SJCRH30 (cell line): ENCODE measurements around the gene CYP26B1. TPM values are rescaled to one million over a fixed set of nuclear protein-coding genes. Genes with fewer than 3 reads are reported as not detected.

Experiments
- DNase-seq, 2 experiments: peaks; one replicate each; pipeline ENCODE4 v3.0.0-alpha.2; 2015 to 2020
- H3K27ac ChIP-seq: fragments of 250-450 bp; sonication (Bioruptor Pico); 2 replicates; pipeline ENCODE4 v1.5.1; 2020; ENCODE audit warnings: mild to moderate bottlenecking, moderate library complexity
- H3K27me3 ChIP-seq: fragments of 250-450 bp; sonication (Bioruptor Pico); 2 replicates; pipeline ENCODE4 v1.5.1; 2020; ENCODE audit warnings: mild to moderate bottlenecking, moderate library complexity
- H3K36me3 ChIP-seq: fragments of 250-450 bp; sonication (Bioruptor Pico); 2 replicates; pipeline ENCODE4 v1.5.1; 2020; ENCODE audit warnings: mild to moderate bottlenecking, moderate library complexity
- H3K4me1 ChIP-seq: fragments of 250-450 bp; sonication (Bioruptor Pico); 2 replicates; pipeline ENCODE4 v1.5.1; 2020; ENCODE audit warnings: mild to moderate bottlenecking, moderate library complexity
- H3K4me3 ChIP-seq: fragments of 250-450 bp; sonication (Bioruptor Pico); 2 replicates; pipeline ENCODE4 v1.5.1; 2020; ENCODE audit warnings: mild to moderate bottlenecking, moderate library complexity
- H3K9me3 ChIP-seq: fragments of 250-450 bp; sonication (Bioruptor Pico); replicated peaks from 2 replicates; pipeline ENCODE4 v1.5.1; 2020; ENCODE audit warnings: mild to moderate bottlenecking, moderate library complexity
- total RNA-seq: library from RNA; depleted of rRNA; stranded (reverse); fragments of >200 nt; shearing (Covaris generic); gene quantifications from 2 replicates; pipeline ENCODE4 v1.2.3, GENCODE V29; 2014

The CYP26B1 gene
- total RNA-seq, 1 experiment from 2014 or later, result 9.7 TPM

DNA sequence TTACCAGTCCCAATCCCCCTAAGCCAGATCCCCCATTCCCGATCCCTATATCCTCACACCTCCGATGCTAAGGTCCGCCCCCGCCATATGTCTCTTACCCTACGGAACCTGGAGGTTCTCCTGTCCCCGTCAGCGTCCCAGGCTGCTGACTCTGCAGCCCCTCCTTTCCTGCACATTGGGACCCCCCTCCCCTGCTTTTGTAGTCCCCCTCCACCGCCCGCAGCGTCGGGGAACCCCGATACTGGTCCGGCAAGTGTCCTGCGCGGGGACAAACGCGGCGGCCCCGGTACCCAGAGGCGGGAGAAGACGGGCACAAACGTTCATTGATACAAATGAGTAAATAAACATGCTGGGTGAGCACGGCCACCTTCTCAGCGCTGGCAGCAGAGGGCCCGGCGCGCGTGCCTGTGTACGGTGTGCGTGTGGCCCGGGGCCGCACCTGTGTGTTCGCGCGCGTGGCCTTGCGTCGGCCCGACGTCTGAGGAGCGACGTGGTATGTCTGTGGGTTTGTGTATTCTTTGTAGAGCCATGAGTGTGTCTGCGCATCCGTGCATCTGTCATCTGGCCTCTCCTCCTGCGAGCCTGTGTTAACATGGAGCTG, 2.0 kb upstream of the CYP26B1 start:
- Histone ChIP-seq H3K36me3 (no peaks in the 10 kb centered on the region), H3K27ac (no peak overlapping the region), H3K27me3 (no peaks in the 10 kb centered on the region; the same call in 1 of the 2 replicates), H3K4me1 (no peaks in the 10 kb centered on the region; the same call in 1 of the 2 replicates), H3K9me3 (no peaks in the 10 kb centered on the region), H3K4me3 (peak overlapping the region; percentile 67)
- DNase-seq, result no peak

DNA sequence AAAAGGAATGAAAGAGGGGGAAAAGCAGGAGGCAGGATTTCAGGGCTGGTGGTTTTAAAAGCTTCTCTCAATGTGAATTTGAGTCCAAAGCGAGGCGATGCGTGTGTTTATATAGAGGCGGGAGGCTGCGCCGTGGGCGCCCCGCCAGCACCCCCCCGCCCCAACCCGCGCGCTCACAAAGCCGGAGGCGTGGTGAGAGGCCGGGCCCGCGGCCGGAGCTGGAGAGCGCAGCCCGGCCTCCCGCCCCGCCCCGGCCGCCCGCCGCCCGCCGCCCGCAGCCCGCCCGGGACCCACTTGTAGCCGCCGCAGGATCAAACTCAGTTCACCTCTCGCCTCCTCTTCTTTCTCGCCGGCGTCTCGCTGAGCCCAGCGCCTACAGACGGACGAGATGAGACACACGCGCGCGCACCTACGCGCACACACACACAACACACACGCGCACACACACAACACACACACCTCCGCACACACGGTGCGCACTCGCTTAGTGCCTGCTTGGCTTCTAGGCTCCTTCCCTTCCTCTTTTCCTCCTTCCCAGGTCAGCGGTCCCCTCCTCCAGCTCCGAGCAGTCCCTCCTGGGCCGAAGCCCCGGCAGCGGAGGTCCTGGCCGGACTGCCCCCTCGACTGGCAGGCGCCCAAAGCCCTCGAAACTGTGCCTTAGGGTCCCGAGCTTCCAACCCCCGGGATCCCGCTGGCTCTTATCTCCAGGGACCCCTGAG, 1.3 kb upstream of the CYP26B1 start:
- Histone ChIP-seq H3K36me3 (no peaks in the 10 kb centered on the region), H3K9me3 (no peaks in the 10 kb centered on the region), H3K4me3 (peak overlapping the region; percentile 67), H3K4me1 (no peaks in the 10 kb centered on the region; the same call in 1 of the 2 replicates), H3K27ac (no peak overlapping the region), H3K27me3 (no peaks in the 10 kb centered on the region; the same call in 1 of the 2 replicates)
- peak; percentile 62 to 75 for DNase-seq

DNA sequence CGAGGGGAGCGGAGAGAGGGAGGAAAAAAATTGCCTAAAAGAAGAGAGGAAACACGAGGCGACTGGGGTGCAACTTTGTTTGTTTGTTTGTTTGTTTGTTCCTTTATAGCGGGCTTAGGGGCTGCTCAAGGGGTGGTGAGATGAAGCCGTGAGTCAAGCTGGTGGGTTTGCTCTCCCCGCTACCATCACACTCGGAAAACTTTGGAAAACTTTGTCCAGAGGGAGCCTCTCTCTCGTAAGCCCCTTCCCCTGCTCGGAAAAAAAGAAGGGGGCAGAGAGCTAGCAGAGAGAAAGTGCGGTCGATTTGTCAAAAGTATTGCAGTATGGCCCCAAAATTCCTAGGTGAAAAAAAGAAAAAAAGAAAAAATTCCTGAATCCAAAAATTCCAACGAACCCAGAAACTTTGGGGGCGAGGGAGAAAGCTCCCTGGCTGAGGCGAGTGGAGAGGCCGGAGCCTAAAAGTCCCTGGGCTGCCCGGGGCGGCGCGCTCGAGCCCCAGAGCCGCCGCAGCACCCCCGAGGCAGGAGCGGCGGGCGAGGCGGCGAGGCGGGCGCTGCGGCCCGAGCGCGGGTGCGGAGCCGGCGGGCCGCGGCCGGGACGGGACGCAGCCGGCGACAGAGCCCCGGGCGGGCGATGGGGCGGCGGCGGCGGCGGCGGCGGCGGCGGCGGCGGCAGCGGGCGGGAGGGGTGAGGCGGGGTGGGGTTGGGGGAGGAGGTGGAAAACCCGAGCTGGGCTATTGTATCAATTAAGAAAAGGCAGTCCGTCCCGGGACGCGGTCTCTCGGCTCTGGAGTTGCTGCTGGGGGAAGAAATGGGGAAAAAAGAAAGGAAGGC, 558 bp upstream of the CYP26B1 start:
- peak overlapping the region; percentile 67 for H3K4me3 ChIP-seq
- no peaks in the 10 kb centered on the region for H3K9me3 ChIP-seq
- peak overlapping the region; percentile 19; the same call in 1 of the 2 replicates for H3K27ac ChIP-seq
- no peaks in the 10 kb centered on the region; the same call in 1 of the 2 replicates for H3K4me1 ChIP-seq
- peak; percentile 57 to 73 for DNase-seq
- H3K36me3 ChIP-seq, result no peaks in the 10 kb centered on the region
- H3K27me3 ChIP-seq, result no peaks in the 10 kb centered on the region; the same call in 1 of the 2 replicates

DNA sequence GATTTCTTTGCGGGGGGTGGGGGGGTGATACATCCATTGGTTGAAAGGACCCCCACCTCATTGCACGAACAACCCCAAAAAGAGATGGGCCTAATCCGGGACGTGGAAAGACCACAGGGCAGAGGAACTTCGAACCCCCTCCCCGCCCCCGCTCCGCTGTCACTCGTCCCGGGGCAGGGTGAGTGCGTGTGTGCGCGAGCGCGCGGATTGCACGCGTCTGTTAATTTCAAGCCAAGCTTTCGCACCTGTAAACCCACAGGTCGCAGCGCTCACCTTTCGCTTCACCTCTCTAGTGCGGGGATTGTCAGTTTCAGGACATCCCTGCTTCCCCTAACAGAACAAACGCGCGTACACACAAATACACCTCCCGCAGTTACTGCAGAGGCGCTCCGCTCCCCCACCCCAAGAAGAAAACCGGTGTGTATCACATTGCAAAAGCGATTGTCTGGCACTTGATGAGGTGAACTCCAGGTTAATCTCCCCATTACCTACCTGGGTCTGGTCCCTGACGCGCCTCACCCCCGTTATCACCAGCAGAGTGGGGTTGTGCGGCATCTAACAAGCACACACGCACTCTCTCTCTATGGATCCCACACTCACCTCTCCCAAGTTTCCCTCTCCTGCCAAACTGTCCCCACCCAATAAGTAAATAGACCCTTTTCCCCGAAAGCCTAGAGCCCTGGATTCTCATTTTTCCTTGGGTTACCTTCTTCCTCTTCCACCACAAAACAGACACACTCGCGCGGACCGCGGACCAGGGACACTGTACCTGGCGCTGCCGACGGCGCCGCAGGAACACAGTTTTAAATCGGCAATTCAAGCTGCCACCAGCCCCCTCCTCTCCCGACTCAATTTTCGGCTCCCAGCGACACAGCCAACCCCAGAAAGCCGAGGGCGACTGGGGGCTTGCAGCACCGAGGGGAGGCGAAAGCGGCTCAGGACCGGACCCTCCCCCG, 1.0 kb downstream of the CYP26B1 start:
- peak in 1 of 2 experiments; percentile 1 for DNase-seq
- no peaks in the 10 kb centered on the region; the same call in 1 of the 2 replicates for H3K27me3 ChIP-seq
- no peak overlapping the region for H3K27ac ChIP-seq
- peak overlapping the region; percentile 67 for H3K4me3 ChIP-seq
- H3K36me3 ChIP-seq, result no peaks in the 10 kb centered on the region
- no peaks in the 10 kb centered on the region; the same call in 1 of the 2 replicates for H3K4me1 ChIP-seq
- H3K9me3 ChIP-seq, result no peaks in the 10 kb centered on the region

DNA sequence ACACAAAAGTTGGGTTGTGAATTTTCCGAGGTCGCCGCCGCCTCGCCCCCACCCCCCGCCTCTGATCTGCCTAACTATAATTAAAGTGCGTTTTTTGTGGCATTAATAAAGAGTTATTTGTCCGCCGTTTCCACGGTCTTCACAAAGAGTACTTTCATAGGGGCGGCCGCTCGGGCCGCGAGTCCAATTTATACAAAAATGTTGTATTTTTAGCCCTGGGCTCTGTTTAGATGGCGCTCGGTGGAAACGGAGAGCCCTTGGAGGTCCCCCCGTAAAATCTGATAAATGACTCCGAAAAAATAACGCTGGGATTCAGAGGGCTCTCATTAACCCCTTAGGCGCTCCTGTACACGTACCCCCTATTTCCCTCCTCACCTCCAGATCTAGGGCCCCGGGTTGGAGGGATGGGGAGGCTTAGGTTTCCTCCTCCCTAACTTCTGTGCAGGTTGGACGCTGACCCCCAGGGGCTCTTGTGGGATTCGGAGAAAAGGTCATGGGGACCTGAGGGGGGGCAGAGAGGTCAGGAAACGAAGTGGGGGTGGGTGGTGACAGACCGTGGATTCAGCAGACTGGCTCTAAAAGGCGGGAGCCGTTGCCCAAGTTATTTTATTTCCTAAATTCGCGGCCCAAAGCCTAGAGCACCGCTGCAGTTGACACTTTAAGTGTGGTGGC, 1.9 kb downstream of the CYP26B1 start:
- no peaks in the 10 kb centered on the region for H3K9me3 ChIP-seq
- H3K36me3 ChIP-seq, result no peaks in the 10 kb centered on the region
- no peak overlapping the region for H3K27ac ChIP-seq
- no peak for DNase-seq
- H3K27me3 ChIP-seq, result no peaks in the 10 kb centered on the region; the same call in 1 of the 2 replicates
- peak overlapping the region; percentile 56 for H3K4me3 ChIP-seq
- H3K4me1 ChIP-seq, result no peaks in the 10 kb centered on the region; the same call in 1 of the 2 replicates

DNA sequence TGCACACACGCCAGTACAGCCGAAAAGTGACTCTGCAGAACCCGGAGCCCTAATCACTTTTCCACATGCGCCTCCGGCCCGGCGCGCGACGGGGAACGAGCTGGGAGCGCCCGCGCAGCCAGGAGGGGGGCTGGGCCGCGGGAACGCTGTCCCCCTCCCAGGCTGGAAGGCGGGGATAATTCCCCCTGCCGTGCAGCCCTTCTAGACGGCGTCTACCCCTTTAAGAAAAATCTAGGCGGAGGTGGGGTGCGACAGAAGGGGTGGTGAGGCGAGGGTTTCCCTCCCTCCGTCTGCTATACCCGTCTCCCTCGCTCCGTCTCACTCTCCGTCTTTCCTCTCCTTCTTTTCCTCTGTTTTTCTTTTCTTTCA, 2.4 kb downstream of the CYP26B1 start:
- no peak overlapping the region for H3K27ac ChIP-seq
- peaks cover 3% of the 10 kb centered on the region for H3K4me1 ChIP-seq
- H3K9me3 ChIP-seq, result no peaks in the 10 kb centered on the region
- peak overlapping the region; percentile 56 for H3K4me3 ChIP-seq
- DNase-seq, result peak; percentile 33 to 59
- no peaks in the 10 kb centered on the region for H3K36me3 ChIP-seq
- H3K27me3 ChIP-seq, result no peaks in the 10 kb centered on the region; the same call in 1 of the 2 replicates

DNA sequence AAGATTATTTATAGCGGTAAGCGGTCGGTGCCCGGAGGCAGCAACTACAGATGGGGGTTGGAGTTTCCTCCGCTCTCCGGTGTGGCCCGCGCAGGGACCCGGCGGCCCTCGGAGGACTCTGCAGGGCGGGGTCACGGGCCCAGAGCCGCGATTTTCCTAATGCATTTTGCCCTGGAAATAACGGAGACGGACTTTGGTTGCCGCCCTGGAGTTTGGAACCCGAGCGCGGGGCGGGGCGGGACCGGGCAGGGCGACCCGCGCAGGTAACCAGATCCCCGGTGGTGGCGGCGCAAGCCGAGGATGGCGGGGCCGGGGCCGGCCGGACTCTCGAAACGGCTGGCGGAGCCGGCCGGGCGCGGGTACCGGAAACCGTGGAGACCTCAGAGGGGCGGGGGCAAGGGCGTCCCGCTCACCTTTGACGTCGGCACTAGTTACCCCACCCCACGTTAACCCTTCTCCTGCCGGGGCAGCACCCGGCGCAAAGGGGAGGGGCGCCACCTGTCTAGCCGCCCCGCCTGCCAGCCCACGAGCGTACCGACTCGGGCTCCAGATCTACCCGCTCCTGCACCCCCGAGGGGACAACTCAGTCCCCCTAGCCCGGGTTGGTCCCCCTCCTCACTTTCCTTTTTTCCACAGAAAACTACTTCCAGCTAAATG, 2.9 kb downstream of the CYP26B1 start:
- H3K4me3 ChIP-seq, result peak overlapping the region; percentile 56
- DNase-seq, result peak; percentile 57
- H3K4me1 ChIP-seq, result peaks cover 8% of the 10 kb centered on the region
- no peaks in the 10 kb centered on the region for H3K36me3 ChIP-seq
- no peaks in the 10 kb centered on the region for H3K9me3 ChIP-seq
- peak overlapping the region; percentile 44; the same call in 1 of the 2 replicates for H3K27ac ChIP-seq
- no peaks in the 10 kb centered on the region; the same call in 1 of the 2 replicates for H3K27me3 ChIP-seq

DNA sequence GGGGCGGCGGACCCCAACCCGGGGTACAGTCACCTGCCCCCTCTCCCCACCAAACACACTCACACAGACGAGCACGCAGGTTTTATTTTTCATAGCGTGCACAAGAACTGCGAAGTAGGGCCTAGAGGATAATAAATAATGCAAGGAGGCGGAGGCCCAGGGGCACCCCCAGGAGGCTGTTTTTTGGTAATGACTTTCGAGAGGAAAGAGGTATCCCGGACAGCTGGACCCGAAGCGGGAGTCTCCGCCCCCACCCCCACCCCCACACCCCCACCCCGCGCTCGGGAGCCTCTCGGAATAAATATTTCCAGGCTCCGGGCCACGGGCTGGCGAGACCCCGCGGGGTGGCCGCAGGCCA, 3.4 kb downstream of the CYP26B1 start:
- Histone ChIP-seq H3K27me3 (no peaks in the 10 kb centered on the region; the same call in 1 of the 2 replicates), H3K36me3 (no peaks in the 10 kb centered on the region), H3K4me3 (peak overlapping the region; percentile 56), H3K4me1 (peaks cover 13% of the 10 kb centered on the region), H3K9me3 (no peaks in the 10 kb centered on the region), H3K27ac (peak overlapping the region; percentile 44; the same call in 1 of the 2 replicates)
- peak in 1 of 2 experiments; percentile 26 for DNase-seq

DNA sequence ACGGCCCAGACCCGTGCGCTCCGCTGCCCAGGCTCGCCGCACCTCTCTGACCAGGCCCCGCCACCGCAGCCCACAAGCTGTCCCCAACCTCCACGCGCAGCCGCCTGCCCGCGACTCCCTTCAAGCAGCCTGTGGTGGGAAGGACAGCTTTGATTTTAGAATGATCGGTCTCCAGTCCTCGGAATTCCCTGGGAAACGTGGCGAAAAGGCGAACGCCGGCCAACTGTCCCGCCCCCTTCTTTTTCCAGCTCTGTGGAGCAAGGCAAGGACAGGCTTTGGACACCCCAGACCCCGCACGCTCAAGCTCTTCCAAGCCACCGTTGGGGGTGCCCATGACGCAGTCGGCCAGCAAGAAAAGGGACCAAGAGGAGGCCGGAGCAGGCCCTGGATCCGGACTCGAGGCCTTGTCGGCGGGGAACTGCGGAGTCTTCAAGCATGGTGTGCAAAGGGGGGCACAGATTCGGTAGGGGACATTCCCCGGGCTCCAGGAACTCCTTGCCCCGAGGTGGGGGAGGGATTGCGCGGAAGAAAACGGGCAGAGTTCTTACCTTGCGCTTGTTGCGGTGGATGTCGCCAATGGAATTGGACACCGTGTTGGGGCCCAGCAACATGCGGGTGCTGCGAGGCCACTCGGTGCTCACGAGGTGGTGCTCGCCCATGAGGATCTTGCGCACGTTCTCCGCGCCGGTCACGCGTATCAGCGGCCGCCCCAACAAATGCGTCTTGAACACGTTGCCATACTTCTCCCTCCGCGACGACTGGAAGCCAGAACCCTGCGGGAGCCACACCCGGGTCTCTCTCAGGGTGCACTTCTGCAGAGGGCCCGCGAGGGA, 4.0 kb downstream of the CYP26B1 start:
- Histone ChIP-seq H3K4me3 (no peak overlapping the region), H3K27me3 (no peaks in the 10 kb centered on the region)

DNA sequence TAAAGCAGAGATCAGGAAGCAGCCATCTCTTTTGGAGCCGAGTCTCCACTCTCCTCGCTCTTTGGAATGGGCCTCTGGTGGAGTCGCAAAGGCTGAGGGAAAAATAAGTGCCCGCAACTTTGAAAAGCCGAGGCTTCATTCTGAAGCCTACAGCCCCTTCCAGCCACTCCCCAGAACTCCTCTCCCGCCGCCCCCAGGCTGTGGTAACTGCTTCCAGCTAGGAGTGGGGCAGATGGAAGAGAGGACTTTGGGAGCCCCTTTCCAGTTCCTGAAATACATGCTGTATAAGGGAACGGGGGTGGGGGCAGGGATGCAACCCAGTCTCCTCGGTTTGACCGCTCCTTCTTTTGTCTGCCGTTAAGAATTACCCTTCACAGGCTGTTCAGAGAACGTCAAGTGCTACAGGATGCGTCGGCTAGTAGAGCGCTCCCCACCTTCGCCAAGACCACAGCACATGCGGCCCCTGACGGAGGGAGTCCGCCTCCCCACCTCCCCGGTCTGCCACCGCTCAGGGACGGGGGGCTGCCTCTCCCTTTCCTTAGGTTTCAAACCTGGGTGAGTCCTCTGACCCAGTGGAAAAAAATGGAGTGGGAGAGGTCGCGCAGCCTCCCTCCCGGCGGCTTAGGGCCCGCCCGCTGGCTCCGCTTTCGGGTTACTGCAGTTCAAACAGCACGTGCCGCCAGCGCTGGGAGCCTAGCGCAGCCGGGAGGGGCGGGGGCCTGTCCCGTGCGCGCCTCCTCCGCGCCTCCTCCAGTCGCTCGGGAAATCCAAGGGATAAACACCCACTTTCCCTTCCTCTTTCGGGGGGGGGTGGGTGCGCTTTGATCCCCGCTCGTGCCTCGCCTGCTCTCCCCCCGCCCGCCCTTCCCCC, 4.9 kb downstream of the CYP26B1 start:
- Histone ChIP-seq H3K36me3 (no peaks in the 10 kb centered on the region), H3K27me3 (no peaks in the 10 kb centered on the region), H3K9me3 (no peaks in the 10 kb centered on the region), H3K27ac (no peak overlapping the region), H3K4me3 (no peak overlapping the region), H3K4me1 (peaks cover 28% of the 10 kb centered on the region)
- no peak for DNase-seq

More for the DNA sequence above, 4.0 kb downstream of the CYP26B1 start:
- Histone ChIP-seq H3K36me3 (no peaks in the 10 kb centered on the region), H3K27ac (no peak overlapping the region), H3K9me3 (no peaks in the 10 kb centered on the region), H3K4me1 (peaks cover 19% of the 10 kb centered on the region)
- DNase-seq, result no peak

DNA sequence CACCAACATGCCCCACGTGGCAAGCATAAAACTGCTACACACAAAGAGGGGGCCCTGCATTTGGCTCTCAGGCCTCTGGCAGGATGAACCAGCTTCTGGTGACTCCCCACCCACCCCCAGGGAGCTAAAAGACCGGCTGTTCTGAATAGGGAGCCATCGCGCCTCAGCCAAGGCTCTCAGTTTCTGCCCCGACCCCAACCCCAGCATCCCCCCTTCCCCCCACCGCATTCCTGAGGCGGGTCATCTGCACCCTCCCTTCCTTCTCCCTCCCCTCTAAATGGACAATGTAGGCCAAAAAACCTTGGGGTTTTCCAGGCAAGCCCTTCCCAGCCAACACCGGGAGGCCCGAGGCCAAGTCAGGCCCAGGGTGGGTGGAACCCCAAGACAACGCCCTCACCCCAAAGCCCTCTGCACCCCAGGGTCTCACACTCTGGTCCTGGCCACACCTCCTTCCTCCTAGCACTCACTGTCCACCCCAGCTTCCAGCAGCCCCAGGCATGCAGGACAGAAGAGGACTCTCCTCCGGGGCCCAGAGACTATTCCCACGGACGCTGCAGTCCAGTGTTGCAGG, 5.7 kb downstream of the CYP26B1 start:
- no peaks in the 10 kb centered on the region for H3K27me3 ChIP-seq
- H3K27ac ChIP-seq, result no peak overlapping the region
- H3K4me1 ChIP-seq, result peaks cover 34% of the 10 kb centered on the region
- no peak overlapping the region for H3K4me3 ChIP-seq
- no peak for DNase-seq
- H3K9me3 ChIP-seq, result no peaks in the 10 kb centered on the region
- H3K36me3 ChIP-seq, result no peaks in the 10 kb centered on the region
